Hepatocyte (in vitro differentiated cells): ENCODE results near the gene GLI2. TPM values are rescaled to one million over a fixed set of nuclear protein-coding genes. Genes with fewer than 3 reads are reported as not detected.
A peak's percentile ranks its signal among the peaks of the same experiment; 100 is the strongest.

ENCODE experiments used
- DNase-seq: peaks from one replicate; pipeline ENCODE4 v3.0.0-alpha.2; 2016; ENCODE audit warnings: low spot score
- H2AFZ ChIP-seq: fragments of 200-600 bp; sonication (generic); 2 replicates; pipeline ENCODE4 v1.6.0; 2016; ENCODE audit warnings: antibody characterized with exemption, mild to moderate bottlenecking
- H3K27ac ChIP-seq: fragments of 200-600 bp; sonication (generic); 2 replicates; pipeline ENCODE4 v1.5.1; 2016; ENCODE audit warnings: mild to moderate bottlenecking
- H3K27me3 ChIP-seq: fragments of 200-600 bp; sonication (generic); 2 replicates; pipeline ENCODE4 v1.6.1; 2016
- H3K36me3 ChIP-seq: fragments of 200-600 bp; sonication (generic); replicated peaks from 2 replicates; pipeline ENCODE4 v1.5.1; 2016; ENCODE audit warnings: low read depth; ENCODE audit not compliant: insufficient read depth
- H3K4me1 ChIP-seq: fragments of 200-600 bp; sonication (generic); 2 replicates; pipeline ENCODE4 v1.5.1; 2016; ENCODE audit warnings: mild to moderate bottlenecking, moderate library complexity; ENCODE audit not compliant: insufficient read depth
- H3K4me2 ChIP-seq: fragments of 200-600 bp; sonication (generic); 2 replicates; pipeline ENCODE4 v1.6.0; 2016
- H3K4me3 ChIP-seq: fragments of 200-600 bp; sonication (generic); 2 replicates; pipeline ENCODE4 v1.5.1; 2016; ENCODE audit warnings: mild to moderate bottlenecking
- H3K79me2 ChIP-seq: fragments of 200-600 bp; sonication (generic); 2 replicates; pipeline ENCODE4 v1.6.0; 2017; ENCODE audit warnings: mild to moderate bottlenecking
- H3K9me2 ChIP-seq: fragments of 200-600 bp; sonication (generic); replicated peaks from 2 replicates; pipeline ENCODE4 v1.6.0; 2017; ENCODE audit warnings: mild to moderate bottlenecking; ENCODE audit not compliant: insufficient read depth
- H3K9me3 ChIP-seq: fragments of 200-600 bp; sonication (generic); 2 replicates; pipeline ENCODE4 v1.5.1; 2016; ENCODE audit warnings: low read depth, mild to moderate bottlenecking
- H4K20me1 ChIP-seq: fragments of 200-600 bp; sonication (generic); 2 replicates; pipeline ENCODE4 v1.6.0; 2016; ENCODE audit warnings: mild to moderate bottlenecking; ENCODE audit not compliant: insufficient read depth, poor library complexity, severe bottlenecking
- CTCF ChIP-seq: fragments of 200-600 bp; sonication (generic); IDR thresholded peaks from 2 replicates; pipeline ENCODE4 v1.5.1; 2016; ENCODE audit warnings: antibody characterized with exemption, mild to moderate bottlenecking; ENCODE audit not compliant: poor library complexity
- EZH2 ChIP-seq: fragments of 200-600 bp; sonication (generic); IDR thresholded peaks from 2 replicates; pipeline ENCODE4 v1.6.1; 2016; ENCODE audit warnings: antibody characterized with exemption, mild to moderate bottlenecking, borderline replicate concordance
- EZH2phosphoT487 ChIP-seq: fragments of 200-600 bp; sonication (generic); IDR thresholded peaks from one replicate; pipeline ENCODE4 v1.6.1; 2018; ENCODE audit warnings: antibody characterized with exemption, mild to moderate bottlenecking, low read depth, moderate library complexity; ENCODE audit not compliant: unreplicated experiment, severe bottlenecking
- whole genome bisulfite sequencing: methylation state at CpG from one replicate; pipeline ENCODE4 v1.1.6; 2016; ENCODE audit warnings: low lambda C conversion rate; ENCODE audit errors: missing lambda C conversion rate; 5-methylcytosine and 5-hydroxymethylcytosine counted together
- polyA plus RNA-seq: library from polyadenylated mRNA; unstranded; fragments of >200 nt; fragmentation: Nextera tagmentation; extraction: Ambion mirVana; gene quantifications from 2 replicates; pipeline ENCODE4 v1.2.1, GENCODE V29; 2016
- total RNA-seq: library from RNA; depleted of rRNA; stranded (reverse); fragments of >200 nt; gene quantifications from 2 replicates; pipeline ENCODE4 v1.2.3, GENCODE V29; 2014

The GLI2 gene
- total RNA-seq, result 3.8 and 5.8 TPM in 2 replicates
- 5.3 and 6.2 TPM in 2 replicates for polyA plus RNA-seq

GRCh38 chr2:120735746-120736170, at the start of gene GLI2:
Gene GLI2, plus strand, starts transcription at chr2:120735868. Its CDS starts 61,453 bp downstream, at chr2:120797321.
- peak within 1 kb of the TSS; percentile 47 for H2AFZ ChIP-seq
- H3K4me3 ChIP-seq, result peak within 1 kb of the TSS; percentile 52
- H3K27me3 ChIP-seq, result peaks cover 65% of the 10 kb centered on the region

GRCh38 chr2:120685974-120686297, 49.7 kb upstream of the GLI2 start:
- Histone ChIP-seq H3K27ac (no peak overlapping the region), H3K9me2 (no peaks in the 10 kb centered on the region), H3K27me3 (peaks cover 3% of the 10 kb centered on the region), H3K9me3 (no peaks in the 10 kb centered on the region), H3K4me3 (no peak overlapping the region), H3K79me2 (no peaks in the 10 kb centered on the region), H4K20me1 (no peaks in the 10 kb centered on the region), H3K4me2 (no peak overlapping the region), H3K4me1 (no peaks in the 10 kb centered on the region), H3K36me3 (no peaks in the 10 kb centered on the region), H2AFZ (no peak overlapping the region)
- no peak for DNase-seq
- no peak for TF ChIP-seq CTCF
- WGBS, result 91% methylated on average over 12 of the region's 12 CpGs

More at GRCh38 chr2:120735746-120736170, at the start of gene GLI2:
- WGBS, result 2% methylated on average over 22 of the region's 59 CpGs
- Histone ChIP-seq H3K4me1 (peaks cover 29% of the 10 kb centered on the region), H3K9me3 (no peaks in the 10 kb centered on the region), H3K9me2 (no peaks in the 10 kb centered on the region), H3K27ac (peak within 1 kb of the TSS; percentile 92), H4K20me1 (no peaks in the 10 kb centered on the region), H3K79me2 (peaks cover 25% of the 10 kb centered on the region), H3K36me3 (no peaks in the 10 kb centered on the region), H3K4me2 (peak within 1 kb of the TSS; percentile 80)
- DNase-seq, result peak; percentile 92
- TF ChIP-seq EZH2 (no peak), CTCF (peak; percentile 84), EZH2phosphoT487 (no peak)

GRCh38 chr2:120686511-120687168, 49.0 kb upstream of the GLI2 start:
- H3K4me1 ChIP-seq, result no peaks in the 10 kb centered on the region
- H3K9me3 ChIP-seq, result no peaks in the 10 kb centered on the region
- H3K79me2 ChIP-seq, result no peaks in the 10 kb centered on the region
- no peak overlapping the region for H3K4me2 ChIP-seq
- no peaks in the 10 kb centered on the region for H4K20me1 ChIP-seq
- peak; percentile 19 for TF ChIP-seq CTCF
- no peak for TF ChIP-seq EZH2
- no peak overlapping the region for H3K27ac ChIP-seq
- H3K36me3 ChIP-seq, result no peaks in the 10 kb centered on the region
- no peak overlapping the region for H3K4me3 ChIP-seq
- H2AFZ ChIP-seq, result no peak overlapping the region
- WGBS, result 90% methylated on average over 16 of the region's 16 CpGs
- peaks cover 3% of the 10 kb centered on the region for H3K27me3 ChIP-seq
- no peaks in the 10 kb centered on the region for H3K9me2 ChIP-seq
- DNase-seq, result no peak

GRCh38 chr2:120687210-120687609, 48.5 kb upstream of the GLI2 start:
- H3K4me3 ChIP-seq, result no peak overlapping the region
- no peak for TF ChIP-seq EZH2phosphoT487
- TF ChIP-seq EZH2, result no peak
- 93% methylated on average over 2 of the region's 2 CpGs for WGBS
- H3K36me3 ChIP-seq, result no peaks in the 10 kb centered on the region
- H3K79me2 ChIP-seq, result no peaks in the 10 kb centered on the region
- H3K27me3 ChIP-seq, result peaks cover 3% of the 10 kb centered on the region
- no peaks in the 10 kb centered on the region for H3K9me2 ChIP-seq
- no peak overlapping the region for H3K27ac ChIP-seq
- DNase-seq, result no peak
- no peak overlapping the region for H3K4me2 ChIP-seq
- no peaks in the 10 kb centered on the region for H3K9me3 ChIP-seq
- no peak overlapping the region for H2AFZ ChIP-seq
- H4K20me1 ChIP-seq, result no peaks in the 10 kb centered on the region
- no peaks in the 10 kb centered on the region for H3K4me1 ChIP-seq
